GM13976 (cell line): ENCODE results near the gene AIFM1.

Source experiments
- DNase-seq: peaks from one replicate; pipeline ENCODE4 v3.0.0; 2012; ENCODE audit warnings: low spot score
- in situ Hi-C: fragments of 300-500 bp; cut with MboI; formaldehyde crosslinking; loops from one replicate; pipeline ENCODE4 v1.12.0; 2022; ENCODE audit warnings: low sequenced_read_pairs, mixed read lengths, inconsistent platforms; ENCODE audit not compliant: unreplicated experiment
- TF ChIP-seq, protein P1 (sequence below): IDR thresholded peaks from 2 replicates; pipeline ENCODE4 v1.5.1; 2012; ENCODE audit warnings: borderline replicate concordance, mild to moderate bottlenecking; ENCODE audit not compliant: insufficient read depth; ENCODE audit errors: extremely low read depth, missing control alignments, control extremely low read depth

The AIFM1 gene

DNA sequence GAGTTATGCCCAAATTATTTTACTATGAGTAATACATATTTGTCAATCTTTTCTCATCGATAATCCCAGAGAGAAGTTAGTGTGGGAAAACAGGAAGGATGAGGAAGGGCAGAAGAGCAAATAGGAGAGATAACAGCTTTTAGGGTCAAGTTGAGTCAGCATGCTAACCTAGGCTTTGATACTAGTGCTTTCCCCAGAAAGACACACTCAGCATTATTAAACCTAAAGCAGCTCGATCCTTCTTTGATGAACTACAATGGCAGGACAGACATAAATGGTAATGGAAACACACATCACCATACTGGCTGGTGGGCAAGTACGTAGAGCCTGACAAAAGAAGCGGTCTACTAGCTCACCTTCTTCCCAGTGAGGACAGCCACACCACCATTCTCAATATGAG, 20.5 kb downstream of the AIFM1 start:
- DNase-seq = no peak
- in situ Hi-C loops = no loop called here
- TF ChIP-seq, protein P1, sequence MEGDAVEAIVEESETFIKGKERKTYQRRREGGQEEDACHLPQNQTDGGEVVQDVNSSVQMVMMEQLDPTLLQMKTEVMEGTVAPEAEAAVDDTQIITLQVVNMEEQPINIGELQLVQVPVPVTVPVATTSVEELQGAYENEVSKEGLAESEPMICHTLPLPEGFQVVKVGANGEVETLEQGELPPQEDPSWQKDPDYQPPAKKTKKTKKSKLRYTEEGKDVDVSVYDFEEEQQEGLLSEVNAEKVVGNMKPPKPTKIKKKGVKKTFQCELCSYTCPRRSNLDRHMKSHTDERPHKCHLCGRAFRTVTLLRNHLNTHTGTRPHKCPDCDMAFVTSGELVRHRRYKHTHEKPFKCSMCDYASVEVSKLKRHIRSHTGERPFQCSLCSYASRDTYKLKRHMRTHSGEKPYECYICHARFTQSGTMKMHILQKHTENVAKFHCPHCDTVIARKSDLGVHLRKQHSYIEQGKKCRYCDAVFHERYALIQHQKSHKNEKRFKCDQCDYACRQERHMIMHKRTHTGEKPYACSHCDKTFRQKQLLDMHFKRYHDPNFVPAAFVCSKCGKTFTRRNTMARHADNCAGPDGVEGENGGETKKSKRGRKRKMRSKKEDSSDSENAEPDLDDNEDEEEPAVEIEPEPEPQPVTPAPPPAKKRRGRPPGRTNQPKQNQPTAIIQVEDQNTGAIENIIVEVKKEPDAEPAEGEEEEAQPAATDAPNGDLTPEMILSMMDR = no peak

DNA sequence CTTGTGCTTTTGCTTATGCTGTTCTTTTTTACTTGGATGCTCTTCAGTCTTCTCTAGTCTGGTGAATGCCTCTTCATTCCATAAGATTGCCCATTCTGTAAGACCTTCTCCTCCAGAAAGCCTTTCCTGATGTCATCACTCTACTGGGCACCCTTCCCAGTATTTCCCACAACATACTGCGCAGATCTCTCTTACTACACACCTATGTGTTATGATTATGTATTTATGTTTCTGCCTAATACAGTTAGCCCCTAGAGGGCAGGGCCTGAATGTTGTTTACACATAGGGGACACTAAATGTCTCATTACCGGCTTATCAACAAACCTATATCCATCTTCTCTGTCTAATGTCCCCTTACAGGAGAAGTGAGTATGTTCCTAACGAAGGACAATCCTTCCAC, 21.1 kb downstream of the AIFM1 start:
- in situ Hi-C loops = no loop called here
- no peak for DNase-seq
- TF ChIP-seq, protein P1 = no peak

GRCh38 chrX:130139474-130140201, 26.0 kb downstream of the AIFM1 start:
- DNase-seq = no peak
- TF ChIP-seq, protein P1 = no peak
- in situ Hi-C loops = no loop called here

DNA sequence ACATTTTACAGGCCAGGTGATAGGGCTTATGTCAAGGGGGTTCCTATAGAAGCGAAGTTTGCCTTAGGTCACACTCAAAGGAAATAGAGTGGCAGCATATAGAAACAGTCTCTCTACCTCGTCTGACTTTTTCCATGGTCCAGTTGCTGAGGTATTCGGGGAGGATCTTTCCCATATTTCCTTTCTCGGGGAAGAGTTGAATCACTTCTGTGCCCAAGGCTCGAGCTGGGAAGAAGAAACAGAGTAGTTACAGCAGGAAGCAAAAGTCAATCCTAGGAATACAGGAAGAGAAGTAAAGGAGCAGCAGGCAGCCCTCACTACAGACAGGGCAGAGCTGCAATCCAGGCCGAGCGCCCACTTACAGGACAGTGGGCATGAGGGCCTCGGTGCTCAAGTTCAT, 28.7 kb downstream of the AIFM1 start:
- DNase-seq = no peak
- in situ Hi-C loops = no loop called here
- TF ChIP-seq, protein P1 = no peak

GRCh38 chrX:130136496-130136895, 29.1 kb downstream of the AIFM1 start:
- no peak for DNase-seq
- in situ Hi-C loops = no loop called here
- TF ChIP-seq, protein P1 = no peak

DNA sequence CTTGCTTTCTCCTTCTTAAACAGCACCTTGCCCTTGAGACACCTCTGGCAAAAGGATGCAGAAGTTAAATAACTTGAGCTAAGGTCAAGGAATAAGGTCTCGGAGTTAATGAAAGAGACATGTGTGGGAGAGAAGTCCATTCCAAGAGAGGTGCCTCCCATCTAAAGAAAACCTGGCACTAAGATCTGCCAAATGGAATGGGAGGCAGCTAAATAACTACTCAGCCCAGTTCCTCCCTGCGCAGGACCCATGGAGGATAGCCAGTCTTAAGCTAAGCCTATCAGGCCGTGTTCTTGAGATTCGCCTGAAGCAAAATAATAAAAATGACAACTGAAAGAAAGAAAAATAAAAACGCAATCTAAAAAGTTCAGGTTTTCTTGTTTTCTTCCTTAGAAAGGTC, 34.7 kb downstream of the AIFM1 start:
- in situ Hi-C loops = no loop called here
- no peak for DNase-seq
- TF ChIP-seq, protein P1 = no peak
